GM19452 (cell line): ENCODE results near the gene NME4.

Experiments
- ATAC-seq: cut with Tn5 transposase; IDR thresholded peaks from one replicate; pipeline ENCODE4 v1.9.1; 2021; ENCODE audit not compliant: unreplicated experiment

The NME4 gene

GRCh38 chr16:425082-425718 is 28.2 kb downstream of the NME4 start, which contains the start of gene RAB11FIP3:
Gene RAB11FIP3, plus strand, starts transcription at chr16:425649. Its CDS starts 358 bp downstream, at chr16:426007.
- ATAC-seq = peak; percentile 89

DNA sequence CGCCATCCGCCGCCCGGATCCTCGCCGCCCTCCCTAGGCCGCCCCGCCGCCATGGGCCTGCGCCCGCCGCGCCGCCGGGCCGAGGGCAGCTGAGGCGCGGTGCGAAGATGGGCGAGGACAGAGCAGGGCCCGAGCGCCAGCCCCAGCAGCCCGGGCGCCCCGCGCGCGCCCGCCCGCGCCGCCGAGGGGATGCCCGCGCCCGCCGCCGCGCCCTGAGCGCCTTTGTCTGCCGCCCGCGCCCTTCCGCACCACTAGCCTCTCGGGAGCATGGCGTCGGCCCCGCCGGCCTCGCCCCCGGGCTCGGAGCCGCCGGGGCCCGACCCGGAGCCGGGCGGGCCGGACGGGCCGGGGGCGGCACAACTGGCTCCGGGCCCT is 28.7 kb downstream of the NME4 start:
- peak; percentile 37 for ATAC-seq

DNA sequence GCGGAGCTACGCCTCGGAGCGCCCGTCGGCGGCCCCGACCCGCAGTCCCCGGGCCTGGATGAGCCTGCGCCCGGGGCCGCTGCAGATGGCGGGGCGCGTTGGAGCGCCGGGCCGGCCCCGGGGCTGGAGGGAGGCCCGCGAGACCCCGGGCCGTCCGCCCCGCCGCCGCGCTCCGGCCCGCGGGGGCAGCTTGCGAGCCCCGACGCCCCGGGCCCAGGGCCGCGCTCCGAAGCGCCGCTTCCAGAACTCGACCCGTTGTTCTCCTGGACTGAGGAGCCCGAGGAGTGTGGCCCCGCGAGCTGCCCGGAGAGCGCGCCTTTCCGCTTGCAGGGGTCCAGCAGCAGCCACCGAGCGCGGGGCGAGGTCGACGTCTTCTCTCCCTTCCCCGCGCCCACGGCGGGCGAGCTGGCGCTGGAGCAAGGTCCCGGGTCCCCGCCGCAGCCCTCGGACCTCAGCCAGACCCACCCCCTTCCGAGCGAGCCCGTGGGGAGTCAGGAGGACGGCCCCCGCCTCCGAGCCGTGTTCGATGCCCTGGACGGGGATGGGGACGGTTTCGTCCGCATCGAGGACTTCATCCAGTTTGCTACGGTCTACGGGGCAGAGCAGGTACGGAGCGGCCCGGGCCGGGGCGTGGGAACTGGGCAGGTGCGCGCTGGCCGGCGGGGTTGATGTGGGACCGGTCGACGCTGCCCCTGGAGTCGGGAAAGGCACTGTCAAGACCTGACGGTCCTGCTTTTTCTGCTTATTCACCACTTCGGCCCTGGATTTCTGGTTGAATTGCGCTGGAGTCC is 29.3 kb downstream of the NME4 start:
- ATAC-seq = no peak

- ATAC-seq = no peak
Observed at GRCh38 chr16:426906-427249, 29.9 kb downstream of the NME4 start.

DNA sequence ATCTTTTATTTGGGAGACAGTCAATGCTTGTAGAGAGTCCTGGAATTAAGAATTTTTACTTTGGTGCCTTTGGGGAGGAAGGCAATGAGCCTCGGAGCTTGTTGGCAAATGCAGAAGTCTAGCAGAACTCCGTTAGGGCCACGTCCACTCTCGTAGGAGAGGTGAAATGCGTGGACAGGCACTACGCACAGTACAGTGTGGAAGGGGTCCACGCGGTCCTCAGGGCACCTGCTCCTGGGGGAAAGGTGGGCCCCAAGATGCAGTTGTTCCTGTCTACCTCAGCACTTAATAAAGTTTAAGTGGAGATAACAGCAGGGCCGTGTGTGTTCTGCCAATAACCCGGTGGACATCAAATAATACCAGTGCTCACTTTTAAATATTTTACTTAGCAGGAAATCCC is 30.3 kb downstream of the NME4 start:
- no peak for ATAC-seq

- no peak for ATAC-seq
Observed at GRCh38 chr16:430904-431303, 33.9 kb downstream of the NME4 start.

- no peak for ATAC-seq
Observed at GRCh38 chr16:440627-441026, 43.6 kb downstream of the NME4 start.

- ATAC-seq = no peak
Observed at GRCh38 chr16:441447-441846, 44.4 kb downstream of the NME4 start.

DNA sequence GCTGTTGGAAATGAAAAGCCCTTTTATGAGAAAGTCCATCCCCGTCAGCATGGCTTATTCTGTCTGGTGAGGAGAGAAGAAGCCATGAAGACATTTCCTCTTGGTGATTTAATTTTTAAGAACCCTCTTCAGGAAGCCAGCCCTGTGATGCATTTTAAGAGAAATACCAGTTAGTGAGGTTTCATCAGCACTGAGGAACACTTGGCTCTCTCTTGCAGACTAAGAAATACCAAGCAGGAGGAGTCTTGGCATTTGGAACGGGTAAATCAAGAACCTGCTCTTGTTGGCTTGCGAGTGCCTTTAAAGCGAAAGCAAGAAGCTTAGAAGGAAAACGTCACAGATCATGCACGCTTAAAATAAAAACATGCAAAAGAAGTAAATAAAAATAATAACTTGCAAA is 46.0 kb downstream of the NME4 start:
- no peak for ATAC-seq

- ATAC-seq = no peak
Observed at GRCh38 chr16:444027-444426, 47.0 kb downstream of the NME4 start.

- ATAC-seq = no peak
Observed at GRCh38 chr16:445566-445965, 48.6 kb downstream of the NME4 start.
